Astrocyte (in vitro differentiated cells and primary cell): Measurements from ENCODE around the gene PLEKHG3. TPM values are rescaled to one million over a fixed set of nuclear protein-coding genes. Genes with fewer than 3 reads are reported as not detected.

Experiments
- DNase-seq: peaks from one replicate; pipeline ENCODE4 v3.0.0-alpha.2; 2010; ENCODE audit warnings: low read depth
- FAIRE-seq: peaks from 2 replicates; lab custom pipeline; 2011; peaks lifted over from hg19 to GRCh38; lab: Jason Lieb, UNC
- H2AFZ ChIP-seq: 2 replicates; pipeline ENCODE4 v1.6.0; 2012; ENCODE audit warnings: low read depth, low read length, inconsistent platforms
- H3K27ac ChIP-seq: 2 replicates; pipeline ENCODE4 v1.5.1; 2011; ENCODE audit warnings: low read depth, low read length, inconsistent platforms
- H3K27me3 ChIP-seq: 2 replicates; pipeline ENCODE4 v1.6.0; 2011; ENCODE audit warnings: low read length, inconsistent platforms; ENCODE audit not compliant: insufficient read depth
- H3K36me3 ChIP-seq: 2 replicates; pipeline ENCODE4 v1.5.1; 2011; ENCODE audit warnings: low read length, inconsistent platforms; ENCODE audit not compliant: insufficient read depth
- H3K4me1 ChIP-seq: 2 replicates; pipeline ENCODE4 v1.5.1; 2011; ENCODE audit warnings: low read length, inconsistent platforms; ENCODE audit not compliant: insufficient read depth
- H3K4me2 ChIP-seq: 2 replicates; pipeline ENCODE4 v1.6.0; 2012; ENCODE audit warnings: low read length, inconsistent platforms
- H3K4me3 ChIP-seq: 2 replicates; pipeline ENCODE4 v1.5.1; 2011; ENCODE audit warnings: low read depth, mild to moderate bottlenecking, low read length, inconsistent platforms; ENCODE audit not compliant: insufficient read depth
- H3K79me2 ChIP-seq: 2 replicates; pipeline ENCODE4 v1.6.0; 2012; ENCODE audit warnings: mild to moderate bottlenecking, low read length, inconsistent platforms; ENCODE audit not compliant: insufficient read depth
- H3K9ac ChIP-seq: 2 replicates; pipeline ENCODE4 v1.6.0; 2012; ENCODE audit warnings: mild to moderate bottlenecking, low read length, inconsistent platforms
- H3K9me3 ChIP-seq: 2 replicates; pipeline ENCODE4 v1.5.1; 2012; ENCODE audit warnings: low read depth, mild to moderate bottlenecking, low read length, inconsistent platforms; ENCODE audit not compliant: insufficient read depth
- H4K20me1 ChIP-seq: 2 replicates; pipeline ENCODE4 v1.6.0; 2012; ENCODE audit warnings: low read length, inconsistent platforms; ENCODE audit not compliant: insufficient read depth
- H3K27ac Mint-ChIP-seq: one replicate; pipeline ENCODE4 v1.8.0; 2021; ENCODE audit warnings: mild to moderate bottlenecking, mixed read lengths; ENCODE audit not compliant: unreplicated experiment
- H3K27me3 Mint-ChIP-seq: one replicate; pipeline ENCODE4 v1.8.0; 2021; ENCODE audit warnings: low read depth, mixed read lengths; ENCODE audit not compliant: unreplicated experiment
- H3K36me3 Mint-ChIP-seq: one replicate; pipeline ENCODE4 v1.8.0; 2021; ENCODE audit warnings: low read depth, mixed read lengths; ENCODE audit not compliant: unreplicated experiment
- H3K4me1 Mint-ChIP-seq: one replicate; pipeline ENCODE4 v1.8.0; 2021; ENCODE audit warnings: low read depth, mixed read lengths; ENCODE audit not compliant: unreplicated experiment
- H3K4me3 Mint-ChIP-seq: one replicate; pipeline ENCODE4 v1.8.0; 2021; ENCODE audit warnings: mild to moderate bottlenecking, moderate library complexity, mixed read lengths; ENCODE audit not compliant: unreplicated experiment
- H3K9me3 Mint-ChIP-seq: one replicate; pipeline ENCODE4 v1.8.0; 2021; ENCODE audit warnings: mild to moderate bottlenecking, mixed read lengths; ENCODE audit not compliant: unreplicated experiment
- CTCF ChIP-seq: IDR thresholded peaks from 2 replicates; pipeline ENCODE4 v1.5.1; 2011; ENCODE audit warnings: low read depth, mild to moderate bottlenecking, inconsistent platforms, low read length, moderate library complexity; ENCODE audit not compliant: insufficient read depth
- EZH2 ChIP-seq: IDR thresholded peaks from 2 replicates; pipeline ENCODE4 v1.6.1; 2012; ENCODE audit warnings: mild to moderate bottlenecking, low read length, inconsistent platforms; ENCODE audit not compliant: insufficient read depth
- total RNA-seq: library from RNA; stranded (reverse); gene quantifications from 2 replicates; pipeline ENCODE4 v1.2.1, GENCODE V29; 2021

PLEKHG3 gene
- total RNA-seq, 1 donor from 2014 or later = 98.6 TPM

- Mint-ChIP-seq H3K4me1 (peaks cover 74% of the 10 kb centered on the region), H3K9me3 (no peaks in the 10 kb centered on the region), H3K4me3 (peak overlapping the region; percentile 3), H3K27ac (peak overlapping the region; percentile 93), H3K36me3 (no peaks in the 10 kb centered on the region), H3K27me3 (no peaks in the 10 kb centered on the region)
- TF ChIP-seq CTCF (no peak), EZH2 (no peak)
- Histone ChIP-seq H3K27me3 (no peaks in the 10 kb centered on the region), H3K4me1 (peaks cover 59% of the 10 kb centered on the region), H3K36me3 (no peaks in the 10 kb centered on the region), H3K4me3 (no peak overlapping the region), H3K4me2 (peak overlapping the region; percentile 60), H3K27ac (peak overlapping the region; percentile 86), H3K9me3 (no peaks in the 10 kb centered on the region), H2AFZ (no peak overlapping the region), H3K9ac (peak overlapping the region; percentile 77), H3K79me2 (no peaks in the 10 kb centered on the region), H4K20me1 (no peaks in the 10 kb centered on the region)
- DNase-seq (peak; percentile 96), FAIRE-seq (peak; percentile 83)
Measured at GRCh38 chr14:64758691-64759554, 54.7 kb downstream of the PLEKHG3 start.

GRCh38 chr14:64759555-64759938 is 55.3 kb downstream of the PLEKHG3 start:
- no peak for FAIRE-seq
- peak overlapping the region; percentile 86 for H3K27ac ChIP-seq

More at GRCh38 chr14:64759555-64759938, 55.3 kb downstream of the PLEKHG3 start:
- no peaks in the 10 kb centered on the region for H3K27me3 Mint-ChIP-seq
- Histone ChIP-seq H4K20me1 (no peaks in the 10 kb centered on the region), H3K9me3 (no peaks in the 10 kb centered on the region), H3K4me2 (peak overlapping the region; percentile 60), H3K36me3 (no peaks in the 10 kb centered on the region), H3K9ac (peak overlapping the region; percentile 77), H3K27me3 (no peaks in the 10 kb centered on the region), H2AFZ (no peak overlapping the region), H3K79me2 (no peaks in the 10 kb centered on the region), H3K4me3 (no peak overlapping the region), H3K4me1 (peaks cover 66% of the 10 kb centered on the region)
- H3K9me3 Mint-ChIP-seq = no peaks in the 10 kb centered on the region
- peak overlapping the region; percentile 93 for H3K27ac Mint-ChIP-seq
- no peaks in the 10 kb centered on the region for H3K36me3 Mint-ChIP-seq
- peak overlapping the region; percentile 54 for H3K4me3 Mint-ChIP-seq
- DNase-seq = no peak
- peaks cover 78% of the 10 kb centered on the region for H3K4me1 Mint-ChIP-seq
- no peak for TF ChIP-seq CTCF
- no peak for TF ChIP-seq EZH2
